ENCODE data around the gene RANBP1. TPM values are rescaled to one million over a fixed set of nuclear protein-coding genes. Genes with fewer than 3 reads are reported as not detected.
"Not testable (repeated sequence)": the region's sequence is repeated elsewhere in the genome, so short reads cannot be mapped to it uniquely, and the experiment has no call there.

Gene RANBP1
- total RNA-seq, 1 experiment from 2014 or later = 168 TPM

DNA sequence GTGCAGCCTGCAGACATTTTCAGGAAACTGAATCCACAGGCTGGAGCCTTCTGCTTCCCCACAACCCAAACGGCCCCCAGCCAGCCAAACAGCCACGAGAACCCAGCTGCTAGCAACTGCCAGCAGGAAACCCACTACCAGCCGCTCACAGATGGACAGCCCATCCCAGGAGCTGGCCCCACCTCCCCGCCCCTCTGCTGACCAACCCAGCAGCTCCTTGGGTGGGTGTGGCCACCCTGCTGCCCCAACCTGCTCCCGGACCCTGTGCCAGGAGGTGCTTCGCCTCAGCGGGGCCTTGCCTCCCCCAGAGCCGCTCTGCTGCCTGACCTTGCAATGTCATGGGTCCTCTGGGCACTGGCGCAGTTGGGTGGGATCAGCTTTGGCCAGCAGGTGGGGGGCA is 43.2 kb downstream of the RANBP1 start:
- no peaks in the 10 kb centered on the region for H3K36me3 ChIP-seq (ENCODE audit: low read depth)
- BruUV-seq (replicated peaks) = no TSS peak
- H3K4me3 ChIP-seq = no peak overlapping the region
- intact Hi-C loops (cut with micrococcal nuclease; ENCODE audit: unreplicated experiment) = loop anchor here (5.0 to 10.0 kb wide), 3 partner anchors 258 to 536 kb away; no protein-coding TSS in a partner anchor
- ChIA-PET CTCF (interaction anchor here (0.6 kb wide), 1 partner anchor 296 kb away, joined by 3 read pairs; no protein-coding TSS in a partner anchor), POLR2A (ENCODE audit: unreplicated experiment) (no interaction called here)
- no peaks in the 10 kb centered on the region for H3K9me2 ChIP-seq (ENCODE audit: insufficient read depth)
- H3K79me2 ChIP-seq (ENCODE audit: low read depth) = no peaks in the 10 kb centered on the region
- H3F3A ChIP-seq (ENCODE audit: insufficient read depth, low read depth) = no peaks in the 10 kb centered on the region
- H4K20me1 ChIP-seq (ENCODE audit: insufficient read depth) = peaks cover 3% of the 10 kb centered on the region; the same call in 1 of the 2 replicates
- peaks cover 15% of the 10 kb centered on the region for H3K27me3 ChIP-seq (ENCODE audit: insufficient read depth, low read depth)
- H2AFZ ChIP-seq = no peak overlapping the region
- no peaks in the 10 kb centered on the region for H3K9me3 ChIP-seq (ENCODE audit: insufficient read depth, low read depth)
- DNase-seq = no peak
- H3K27ac ChIP-seq = no peak overlapping the region
- no peaks in the 10 kb centered on the region for H3K4me1 ChIP-seq (replicated peaks; ENCODE audit: insufficient read depth)
- no peak for TF ChIP-seq EZH2 (IDR thresholded peaks at IDR 0.05; ENCODE audit: low read depth)
- TF ChIP-seq, protein P1, sequence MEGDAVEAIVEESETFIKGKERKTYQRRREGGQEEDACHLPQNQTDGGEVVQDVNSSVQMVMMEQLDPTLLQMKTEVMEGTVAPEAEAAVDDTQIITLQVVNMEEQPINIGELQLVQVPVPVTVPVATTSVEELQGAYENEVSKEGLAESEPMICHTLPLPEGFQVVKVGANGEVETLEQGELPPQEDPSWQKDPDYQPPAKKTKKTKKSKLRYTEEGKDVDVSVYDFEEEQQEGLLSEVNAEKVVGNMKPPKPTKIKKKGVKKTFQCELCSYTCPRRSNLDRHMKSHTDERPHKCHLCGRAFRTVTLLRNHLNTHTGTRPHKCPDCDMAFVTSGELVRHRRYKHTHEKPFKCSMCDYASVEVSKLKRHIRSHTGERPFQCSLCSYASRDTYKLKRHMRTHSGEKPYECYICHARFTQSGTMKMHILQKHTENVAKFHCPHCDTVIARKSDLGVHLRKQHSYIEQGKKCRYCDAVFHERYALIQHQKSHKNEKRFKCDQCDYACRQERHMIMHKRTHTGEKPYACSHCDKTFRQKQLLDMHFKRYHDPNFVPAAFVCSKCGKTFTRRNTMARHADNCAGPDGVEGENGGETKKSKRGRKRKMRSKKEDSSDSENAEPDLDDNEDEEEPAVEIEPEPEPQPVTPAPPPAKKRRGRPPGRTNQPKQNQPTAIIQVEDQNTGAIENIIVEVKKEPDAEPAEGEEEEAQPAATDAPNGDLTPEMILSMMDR (conservative IDR thresholded peaks at IDR 0.05) = no peak
- H3K4me2 ChIP-seq = no peak overlapping the region

DNA sequence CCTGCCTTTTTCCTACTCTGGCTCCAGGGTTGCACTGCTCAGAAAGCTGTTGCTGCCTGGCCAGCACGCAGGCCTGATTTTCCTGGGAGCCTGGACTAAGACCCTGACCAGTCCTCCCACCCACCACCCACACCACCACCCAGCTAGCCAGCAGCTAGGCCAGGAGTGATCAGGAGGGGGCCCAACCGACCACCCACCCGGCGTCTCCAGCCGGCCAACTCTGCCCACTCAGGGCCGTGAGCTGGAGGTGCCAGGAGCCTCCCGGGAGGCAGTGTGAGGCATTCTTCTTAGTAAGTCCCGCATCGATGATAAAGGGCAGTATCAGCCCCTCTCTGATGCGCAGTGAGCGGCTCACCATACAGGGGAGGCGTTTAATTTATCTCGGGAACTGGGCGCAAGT is 43.6 kb downstream of the RANBP1 start:
- CTCF ChIA-PET = interaction anchor here (0.6 kb wide), 1 partner anchor 296 kb away, joined by 3 read pairs; no protein-coding TSS in a partner anchor
- BruUV-seq (replicated peaks); H3K9me2 ChIP-seq (ENCODE audit: insufficient read depth); DNase-seq; H3K9me3 ChIP-seq (ENCODE audit: insufficient read depth, low read depth); H2AFZ ChIP-seq; H3K4me2 ChIP-seq; H3K79me2 ChIP-seq (ENCODE audit: low read depth); H3K4me1 ChIP-seq (replicated peaks; ENCODE audit: insufficient read depth); H3K4me3 ChIP-seq; H3F3A ChIP-seq (ENCODE audit: insufficient read depth, low read depth); H4K20me1 ChIP-seq (ENCODE audit: insufficient read depth); H3K27ac ChIP-seq; POLR2A ChIA-PET (ENCODE audit: unreplicated experiment); H3K36me3 ChIP-seq (ENCODE audit: low read depth): not testable (repeated sequence)
- H3K27me3 ChIP-seq (ENCODE audit: insufficient read depth, low read depth) = peaks cover 15% of the 10 kb centered on the region
- intact Hi-C loops (cut with micrococcal nuclease; ENCODE audit: unreplicated experiment) = loop anchor here (5.0 to 10.0 kb wide), 3 partner anchors 258 to 535 kb away; no protein-coding TSS in a partner anchor

DNA sequence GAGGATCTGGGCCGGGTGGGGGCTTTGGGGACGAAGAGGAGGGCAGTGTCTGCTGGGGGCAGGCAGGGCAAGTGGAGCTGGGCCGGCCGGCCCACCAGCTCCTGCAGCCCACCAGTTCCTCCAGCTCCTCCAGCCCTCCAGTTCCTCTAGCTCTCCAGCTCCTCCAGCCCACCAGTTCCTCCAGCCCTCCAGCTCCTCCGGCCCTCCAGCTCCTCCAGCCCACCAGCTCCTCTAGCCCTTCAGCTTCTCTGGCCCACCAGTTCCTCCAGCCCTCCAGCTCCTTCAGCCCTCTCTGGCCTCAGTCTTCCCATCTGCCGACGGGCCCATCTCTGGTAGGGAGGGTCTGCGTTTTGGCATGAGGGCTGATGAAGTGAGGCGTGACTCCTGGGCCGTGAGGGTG is 44.1 kb downstream of the RANBP1 start:
- no peak for DNase-seq
- Histone ChIP-seq H3K79me2 (ENCODE audit: low read depth) (no peaks in the 10 kb centered on the region), H3K4me3 (no peak overlapping the region), H3K9me3 (ENCODE audit: insufficient read depth, low read depth) (no peaks in the 10 kb centered on the region), H3K4me1 (replicated peaks; ENCODE audit: insufficient read depth) (no peaks in the 10 kb centered on the region), H3K27me3 (ENCODE audit: insufficient read depth, low read depth) (peaks cover 15% of the 10 kb centered on the region), H2AFZ (no peak overlapping the region), H3K36me3 (ENCODE audit: low read depth) (no peaks in the 10 kb centered on the region), H3K9me2 (ENCODE audit: insufficient read depth) (no peaks in the 10 kb centered on the region), H4K20me1 (ENCODE audit: insufficient read depth) (peaks cover 3% of the 10 kb centered on the region; the same call in 1 of the 2 replicates), H3K27ac (no peak overlapping the region), H3K4me2 (no peak overlapping the region), H3F3A (ENCODE audit: insufficient read depth, low read depth) (no peaks in the 10 kb centered on the region)
- TF ChIP-seq, protein P1 (conservative IDR thresholded peaks at IDR 0.05) = no peak
- TF ChIP-seq EZH2 (IDR thresholded peaks at IDR 0.05; ENCODE audit: low read depth) = no peak
- intact Hi-C loops (cut with micrococcal nuclease; ENCODE audit: unreplicated experiment) = no loop called here
- BruUV-seq (replicated peaks) = no TSS peak
- CTCF ChIA-PET = no interaction called here
- POLR2A ChIA-PET (ENCODE audit: unreplicated experiment) = interaction anchor here (0.6 kb wide), 1 partner anchor 47 kb away, joined by 11 read pairs; no protein-coding TSS in a partner anchor

DNA sequence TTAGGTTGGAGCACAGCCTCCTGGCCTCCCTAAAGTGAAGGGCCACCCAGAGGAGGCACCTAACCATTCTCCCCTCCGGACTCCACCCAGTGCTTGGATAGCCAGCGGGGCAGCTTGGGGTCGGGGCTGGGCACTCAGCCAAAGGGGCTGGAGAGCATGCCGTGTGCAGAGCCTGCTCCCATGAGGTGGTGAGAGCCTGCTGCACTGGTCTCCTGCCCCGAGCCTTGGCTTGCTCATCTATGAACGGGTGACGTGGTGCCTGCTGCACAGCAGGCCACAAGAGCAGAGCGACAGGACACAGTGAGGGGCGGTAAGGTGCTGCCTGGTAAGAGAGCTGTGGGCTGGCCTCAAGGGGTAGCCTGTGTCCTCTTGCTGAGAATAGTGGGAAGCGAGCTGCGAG is 49.0 kb downstream of the RANBP1 start:
- Histone ChIP-seq H3K4me3 (no peak overlapping the region), H3K36me3 (ENCODE audit: low read depth) (no peaks in the 10 kb centered on the region), H3K27ac (no peak overlapping the region), H2AFZ (no peak overlapping the region), H3K4me1 (replicated peaks; ENCODE audit: insufficient read depth) (no peaks in the 10 kb centered on the region), H3F3A (ENCODE audit: insufficient read depth, low read depth) (no peaks in the 10 kb centered on the region), H3K9me2 (ENCODE audit: insufficient read depth) (no peaks in the 10 kb centered on the region), H3K79me2 (ENCODE audit: low read depth) (no peaks in the 10 kb centered on the region), H3K27me3 (ENCODE audit: insufficient read depth, low read depth) (peaks cover 17% of the 10 kb centered on the region), H3K9me3 (ENCODE audit: insufficient read depth, low read depth) (no peaks in the 10 kb centered on the region), H4K20me1 (ENCODE audit: insufficient read depth) (no peaks in the 10 kb centered on the region), H3K4me2 (no peak overlapping the region)
- ChIA-PET POLR2A (ENCODE audit: unreplicated experiment) (no interaction called here), CTCF (no interaction called here)
- intact Hi-C loops (cut with micrococcal nuclease; ENCODE audit: unreplicated experiment) = no loop called here
- TF ChIP-seq, protein P1 (conservative IDR thresholded peaks at IDR 0.05) = no peak
- no peak for TF ChIP-seq EZH2 (IDR thresholded peaks at IDR 0.05; ENCODE audit: low read depth)
- BruUV-seq (replicated peaks) = no TSS peak
- DNase-seq = no peak
